Measurements from ENCODE around the gene TMX4. TPM values are rescaled to one million over a fixed set of nuclear protein-coding genes. Genes with fewer than 3 reads are reported as not detected.

Gene TMX4
- total RNA-seq, 1 donor from 2014 or later, result 121 TPM

- Histone ChIP-seq H3K9me3 (replicated peaks) (no peaks in the 10 kb centered on the region), H3K4me3 (no peak overlapping the region), H3K27ac (replicated peaks) (no peak overlapping the region), H3K27me3 (ENCODE audit: low read depth) (no peaks in the 10 kb centered on the region), H3K36me3 (peaks cover 9% of the 10 kb centered on the region), H3K4me1 (no peaks in the 10 kb centered on the region)
- intact Hi-C loops (cut with micrococcal nuclease), result no loop called here
- no peak for DNase-seq
- TF ChIP-seq CTCF (IDR thresholded peaks at IDR 0.05; ENCODE audit: borderline replicate concordance), result no peak
Measured at GRCh38 chr20:7974785-7975435, 44.7 kb downstream of the TMX4 start.

GRCh38 chr20:7971536-7972280, 47.9 kb downstream of the TMX4 start:
- TF ChIP-seq CTCF (IDR thresholded peaks at IDR 0.05; ENCODE audit: borderline replicate concordance), result no peak
- no peaks in the 10 kb centered on the region for H3K36me3 ChIP-seq

GRCh38 chr20:7967199-7967844, 52.2 kb downstream of the TMX4 start:
- DNase-seq, result no peak
- H3K4me1 ChIP-seq, result no peaks in the 10 kb centered on the region
- H3K27ac ChIP-seq (replicated peaks), result no peak overlapping the region
- H3K27me3 ChIP-seq (ENCODE audit: low read depth), result peaks cover 19% of the 10 kb centered on the region
- no peaks in the 10 kb centered on the region for H3K36me3 ChIP-seq
- TF ChIP-seq CTCF (IDR thresholded peaks at IDR 0.05; ENCODE audit: borderline replicate concordance), result no peak
- intact Hi-C loops (cut with micrococcal nuclease), result no loop called here
- no peak overlapping the region for H3K4me3 ChIP-seq
- no peaks in the 10 kb centered on the region for H3K9me3 ChIP-seq (replicated peaks)

More at GRCh38 chr20:7971536-7972280, 47.9 kb downstream of the TMX4 start:
- Histone ChIP-seq H3K9me3 (replicated peaks) (no peaks in the 10 kb centered on the region), H3K4me1 (no peaks in the 10 kb centered on the region), H3K27ac (replicated peaks) (no peak overlapping the region), H3K27me3 (ENCODE audit: low read depth) (peaks cover 5% of the 10 kb centered on the region), H3K4me3 (no peak overlapping the region)
- intact Hi-C loops (cut with micrococcal nuclease), result no loop called here
- no peak for DNase-seq

- H3K9me3 ChIP-seq (replicated peaks), result no peaks in the 10 kb centered on the region
Measured at GRCh38 chr20:7966176-7966575, 53.4 kb downstream of the TMX4 start.

More at GRCh38 chr20:7966176-7966575, 53.4 kb downstream of the TMX4 start:
- peaks cover 19% of the 10 kb centered on the region for H3K27me3 ChIP-seq (ENCODE audit: low read depth)
- H3K27ac ChIP-seq (replicated peaks), result no peak overlapping the region
- TF ChIP-seq CTCF (IDR thresholded peaks at IDR 0.05; ENCODE audit: borderline replicate concordance), result no peak
- DNase-seq, result no peak
- intact Hi-C loops (cut with micrococcal nuclease), result no loop called here
- no peaks in the 10 kb centered on the region for H3K36me3 ChIP-seq
- H3K4me1 ChIP-seq, result no peaks in the 10 kb centered on the region
- no peak overlapping the region for H3K4me3 ChIP-seq
